Neuron (in vitro differentiated cells): ENCODE measurements around the gene CATSPER3.

Experiments
- H2AFZ ChIP-seq: one replicate; pipeline ENCODE4 v1.6.1; 2013; ENCODE audit warnings: low read depth, mild to moderate bottlenecking, inconsistent platforms, low read length, moderate library complexity
- H3K27me3 ChIP-seq: one replicate; pipeline ENCODE4 v1.6.1; 2013; ENCODE audit warnings: low read length; ENCODE audit not compliant: insufficient read depth
- H3K36me3 ChIP-seq: one replicate; pipeline ENCODE4 v1.6.1; 2013; ENCODE audit warnings: low read length; ENCODE audit not compliant: insufficient read depth
- H3K4me1 ChIP-seq: one replicate; pipeline ENCODE4 v1.6.1; 2013; ENCODE audit warnings: low read length; ENCODE audit not compliant: insufficient read depth
- H3K4me3 ChIP-seq: 2 replicates; pipeline ENCODE4 v1.5.1; 2013; ENCODE audit warnings: mild to moderate bottlenecking, low read length, moderate library complexity
- H3K9me3 ChIP-seq: one replicate; pipeline ENCODE4 v1.6.1; 2013; ENCODE audit warnings: low read length

CATSPER3 gene

DNA sequence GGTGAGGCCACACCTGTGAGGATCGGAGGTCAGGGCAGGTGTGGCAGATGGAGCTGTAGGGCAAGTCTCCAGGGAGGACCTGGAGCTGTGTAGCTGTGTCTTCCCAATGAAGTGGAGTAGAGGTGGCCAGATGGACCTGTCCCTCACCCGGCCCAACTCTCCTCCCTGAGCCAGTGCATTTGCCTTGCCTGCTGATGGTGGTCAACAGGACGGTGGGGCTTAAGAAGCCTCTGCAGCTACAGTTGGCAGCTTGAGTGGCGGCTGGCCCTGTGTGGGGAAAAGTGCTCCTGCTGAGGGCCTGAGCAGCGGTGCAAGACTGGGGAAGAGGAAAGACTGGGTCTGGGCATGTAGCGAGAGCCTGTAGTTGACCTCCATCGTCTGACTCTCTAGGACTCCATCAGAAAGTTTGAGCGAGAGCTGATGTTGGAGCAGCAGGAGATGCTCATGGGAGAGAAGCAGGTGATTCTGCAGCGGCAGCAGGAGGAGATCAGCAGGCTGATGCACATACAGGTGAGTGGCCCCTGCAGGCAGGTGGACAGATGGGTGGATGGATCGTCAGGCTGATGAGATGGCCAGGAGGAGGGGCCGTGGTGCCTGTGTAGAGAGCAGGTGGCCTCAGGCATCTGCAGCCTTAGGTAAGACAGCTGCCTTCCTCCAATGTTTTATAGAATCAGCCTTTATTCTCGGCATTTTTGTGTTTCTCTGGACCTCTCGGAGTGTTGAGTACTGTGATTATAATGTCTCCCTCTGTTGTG, 41.5 kb downstream of the CATSPER3 start:
- Histone ChIP-seq H3K36me3 (no peaks in the 10 kb centered on the region), H3K4me1 (no peaks in the 10 kb centered on the region), H2AFZ (no peak overlapping the region), H3K27me3 (no peaks in the 10 kb centered on the region), H3K9me3 (no peaks in the 10 kb centered on the region), H3K4me3 (no peak overlapping the region)

DNA sequence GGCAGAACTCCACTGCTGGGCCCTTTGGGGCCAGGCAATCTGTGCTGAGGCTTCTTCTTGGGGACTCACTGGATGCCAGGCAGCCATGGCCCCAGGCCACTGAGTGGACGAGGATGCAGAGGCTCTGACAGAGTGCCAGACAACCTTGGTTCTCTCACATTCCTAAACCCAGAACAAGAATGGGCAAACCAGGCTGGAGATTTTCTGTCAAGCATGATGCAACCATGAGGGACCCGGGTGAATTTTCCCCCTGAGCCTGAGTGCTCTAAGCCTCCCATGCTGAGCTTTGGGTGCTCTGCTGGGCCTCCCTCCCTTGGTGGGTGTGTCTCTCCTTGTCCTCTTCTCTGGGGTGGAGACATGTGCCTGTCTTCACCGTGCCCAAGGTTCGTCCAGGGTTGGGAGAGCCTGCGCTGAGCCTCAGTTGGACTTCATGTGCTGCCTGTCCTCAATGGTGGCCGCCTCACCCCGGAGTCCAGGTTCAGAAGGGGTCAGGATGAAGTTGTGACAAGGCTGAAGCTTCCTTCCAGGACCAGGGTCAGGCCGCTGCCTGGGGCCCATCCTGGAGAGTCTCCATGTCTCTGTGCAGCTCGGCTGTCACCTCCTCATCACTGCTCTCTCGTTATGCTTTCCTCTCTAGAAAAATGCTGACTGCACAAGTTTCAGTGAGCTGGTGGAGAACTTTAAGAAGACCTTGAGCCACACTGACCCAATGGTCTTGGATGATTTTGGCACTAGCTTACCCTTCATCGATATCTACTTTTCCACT, 42.2 kb downstream of the CATSPER3 start:
- no peaks in the 10 kb centered on the region for H3K4me1 ChIP-seq
- H3K9me3 ChIP-seq, result no peaks in the 10 kb centered on the region
- H3K36me3 ChIP-seq, result no peaks in the 10 kb centered on the region
- no peak overlapping the region for H2AFZ ChIP-seq
- no peak overlapping the region for H3K4me3 ChIP-seq
- H3K27me3 ChIP-seq, result no peaks in the 10 kb centered on the region

DNA sequence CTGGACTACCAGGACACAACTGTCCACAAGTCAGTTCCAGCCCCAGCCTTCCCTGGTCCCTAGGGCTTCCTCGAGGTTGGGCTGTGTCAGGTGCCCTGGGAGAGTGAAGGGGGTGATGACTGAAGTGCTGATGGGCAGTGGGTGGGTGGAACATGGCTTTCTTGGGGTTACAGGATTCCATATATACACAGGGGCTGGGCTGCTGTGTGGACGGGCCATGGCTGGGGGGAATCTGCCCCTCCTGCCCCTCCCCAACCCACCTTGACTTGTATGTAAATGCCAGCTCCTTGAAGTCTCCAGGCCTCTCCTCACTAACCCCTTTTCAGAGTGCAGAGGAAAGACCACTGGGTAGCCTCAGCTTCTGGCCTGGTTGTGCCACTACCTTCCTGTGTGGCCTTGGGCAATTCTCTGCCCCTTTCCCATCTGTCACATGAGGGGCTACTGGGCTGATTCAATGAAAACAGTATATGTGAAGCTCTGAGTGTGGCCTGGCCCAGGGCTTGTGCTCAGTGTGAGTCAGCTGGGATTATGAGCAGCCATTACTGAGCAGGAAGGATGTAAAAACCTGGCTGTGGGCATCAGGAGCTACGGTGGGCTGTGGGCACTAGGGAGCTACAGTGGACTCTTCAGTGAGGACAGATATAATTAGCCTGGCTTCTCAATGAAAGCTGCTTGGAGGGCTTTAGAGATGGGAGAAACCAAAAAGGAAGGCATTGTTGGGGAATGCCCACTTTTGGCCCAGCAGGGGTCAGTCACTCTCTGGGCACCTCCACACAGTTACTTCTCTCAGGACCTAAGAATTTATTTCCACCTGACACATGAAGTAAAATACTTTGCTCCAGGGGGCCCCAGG, 43.0 kb downstream of the CATSPER3 start:
- Histone ChIP-seq H3K9me3 (no peaks in the 10 kb centered on the region), H3K27me3 (peaks cover under 1% of the 10 kb centered on the region), H3K36me3 (no peaks in the 10 kb centered on the region), H3K4me1 (no peaks in the 10 kb centered on the region), H2AFZ (no peak overlapping the region), H3K4me3 (no peak overlapping the region)

DNA sequence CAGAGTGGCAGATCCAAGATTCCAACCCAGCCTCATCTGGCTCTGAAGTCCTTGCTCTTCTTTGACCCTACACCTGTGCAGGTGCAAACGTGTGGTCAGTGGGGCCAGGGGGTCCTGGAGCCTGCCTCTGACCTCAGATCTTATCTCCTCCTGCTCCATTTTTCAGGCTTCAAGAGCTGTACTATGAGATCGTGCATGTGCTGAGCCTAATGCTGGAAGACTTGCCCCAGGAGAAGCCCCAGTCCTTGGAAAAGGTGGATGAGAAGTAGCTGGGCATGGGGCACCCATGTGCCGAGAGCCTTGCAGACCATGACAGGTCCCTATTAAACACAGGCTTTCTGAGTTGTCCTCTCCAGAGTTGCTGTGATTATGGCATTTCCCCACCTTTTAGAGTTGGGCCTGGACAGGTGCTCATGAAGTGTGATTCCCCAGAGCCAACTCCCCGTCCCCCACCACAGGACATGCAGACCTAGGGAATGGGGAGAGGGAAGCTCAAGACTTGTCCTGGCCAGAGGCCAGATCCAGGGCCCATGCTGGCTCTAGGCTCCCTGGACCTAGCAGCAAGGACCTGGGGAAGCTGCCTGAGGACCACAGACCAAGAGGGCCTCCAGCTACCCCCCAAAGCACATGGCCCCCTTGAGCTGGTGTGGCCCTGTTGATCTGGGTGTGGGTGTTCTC, 43.8 kb downstream of the CATSPER3 start:
- Histone ChIP-seq H3K36me3 (no peaks in the 10 kb centered on the region), H3K27me3 (peaks cover 2% of the 10 kb centered on the region), H3K9me3 (no peaks in the 10 kb centered on the region), H3K4me3 (no peak overlapping the region), H3K4me1 (no peaks in the 10 kb centered on the region), H2AFZ (no peak overlapping the region)

DNA sequence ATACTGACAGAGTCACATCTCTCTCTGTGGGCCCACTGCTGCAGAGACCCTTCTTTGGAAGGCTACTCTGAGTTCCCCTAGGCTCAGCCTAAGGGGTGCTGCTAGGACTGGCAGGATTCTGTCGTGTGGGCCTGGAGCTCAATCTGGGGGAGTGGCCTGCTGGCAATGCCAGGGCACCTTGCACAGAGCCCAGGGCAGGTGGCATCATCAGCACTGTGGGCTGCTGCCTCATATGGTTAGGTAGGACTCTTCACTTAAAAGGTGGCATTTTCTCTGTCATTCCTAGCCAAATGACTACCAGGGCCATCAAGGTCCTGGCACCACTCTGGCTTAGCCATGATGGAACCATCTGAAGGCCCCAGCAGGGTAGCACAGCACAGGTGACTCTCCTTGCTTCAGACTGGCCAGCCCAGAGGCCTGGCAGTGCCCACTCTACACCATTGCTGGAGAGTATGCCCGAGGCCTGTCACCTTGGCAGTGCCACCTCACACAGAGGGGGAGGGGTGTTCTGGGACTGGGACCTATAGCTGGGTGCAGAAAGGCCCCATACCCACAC, 44.4 kb downstream of the CATSPER3 start:
- no peaks in the 10 kb centered on the region for H3K36me3 ChIP-seq
- no peaks in the 10 kb centered on the region for H3K4me1 ChIP-seq
- no peak overlapping the region for H3K4me3 ChIP-seq
- H2AFZ ChIP-seq, result no peak overlapping the region
- H3K27me3 ChIP-seq, result peaks cover 2% of the 10 kb centered on the region
- no peaks in the 10 kb centered on the region for H3K9me3 ChIP-seq

DNA sequence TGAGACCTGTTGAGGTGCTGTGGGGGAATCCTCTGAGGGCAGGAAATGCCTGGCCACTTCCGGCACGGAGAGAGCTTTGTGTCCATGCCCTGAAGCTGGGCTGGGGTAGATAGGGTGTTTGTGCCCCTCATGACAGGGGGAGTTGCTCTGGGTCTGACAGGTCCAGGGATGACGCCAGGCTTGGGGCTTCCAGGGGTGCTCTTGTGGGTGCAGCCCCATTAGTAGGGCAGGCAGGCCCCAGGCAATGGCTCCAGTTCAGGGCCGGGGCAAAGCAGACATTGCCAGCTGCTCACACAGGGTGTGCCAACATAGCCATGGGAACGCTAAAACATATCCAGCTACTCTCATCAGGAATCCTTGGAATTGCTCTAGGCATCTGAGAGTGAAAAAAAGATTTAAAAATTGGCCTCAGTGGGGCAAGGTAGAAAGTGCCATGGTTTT, 45.3 kb downstream of the CATSPER3 start:
- Histone ChIP-seq H3K36me3 (no peaks in the 10 kb centered on the region), H3K4me1 (no peaks in the 10 kb centered on the region), H3K9me3 (no peaks in the 10 kb centered on the region), H3K4me3 (no peak overlapping the region), H2AFZ (no peak overlapping the region), H3K27me3 (peaks cover 2% of the 10 kb centered on the region)

DNA sequence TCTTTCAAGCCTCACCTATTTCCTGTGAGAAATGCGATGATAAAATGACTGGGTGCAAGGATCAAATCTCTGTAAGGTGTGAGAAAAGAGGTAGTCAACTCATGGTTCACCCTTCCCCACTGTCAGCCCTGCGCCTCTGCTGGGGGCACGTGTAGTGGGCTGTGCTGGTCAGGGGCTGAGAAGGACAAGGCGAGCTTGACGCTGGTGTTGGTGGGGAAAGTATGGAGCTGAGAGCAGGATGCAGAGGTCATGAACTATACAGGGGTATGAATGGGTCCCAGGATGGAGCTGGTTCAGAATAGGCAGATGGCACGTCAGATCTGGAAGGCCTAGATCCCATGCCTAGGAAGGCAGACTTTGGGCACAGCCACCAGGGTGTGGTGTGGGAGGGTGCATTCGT, 45.7 kb downstream of the CATSPER3 start:
- Histone ChIP-seq H3K4me1 (no peaks in the 10 kb centered on the region), H3K4me3 (no peak overlapping the region), H3K27me3 (peaks cover 2% of the 10 kb centered on the region), H2AFZ (no peak overlapping the region), H3K9me3 (no peaks in the 10 kb centered on the region), H3K36me3 (no peaks in the 10 kb centered on the region)

DNA sequence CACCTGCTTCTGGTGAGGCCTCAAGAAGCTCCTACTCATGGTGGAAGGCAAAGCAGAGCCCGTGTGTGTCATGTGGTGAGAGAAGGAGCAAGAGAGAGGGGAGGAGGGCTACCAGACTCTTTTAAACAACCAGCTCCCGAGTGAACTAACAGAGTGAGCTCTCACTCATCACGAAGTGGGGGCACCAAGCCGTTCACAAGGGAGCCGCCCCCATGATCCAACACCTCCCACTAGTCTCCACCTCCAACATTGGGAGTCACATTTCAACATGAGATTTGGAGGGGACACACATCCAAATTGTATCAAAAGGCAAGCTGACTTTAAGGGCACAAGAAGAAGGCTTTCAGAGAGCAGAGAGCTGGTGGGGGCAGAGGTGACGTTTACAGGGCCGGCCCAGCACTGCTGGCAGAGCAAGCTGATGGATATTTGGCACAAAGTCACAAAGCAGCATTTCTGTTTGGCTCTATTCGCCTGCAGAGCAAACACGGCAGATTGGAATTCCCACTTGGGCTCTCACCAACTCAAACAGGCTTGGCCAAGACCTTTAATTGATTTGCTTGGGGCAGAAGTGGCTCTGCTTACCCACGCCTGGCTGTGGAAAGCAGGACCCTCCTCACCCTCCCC, 46.4 kb downstream of the CATSPER3 start:
- Histone ChIP-seq H3K36me3 (no peaks in the 10 kb centered on the region), H3K9me3 (no peaks in the 10 kb centered on the region), H3K4me3 (no peak overlapping the region), H2AFZ (no peak overlapping the region), H3K27me3 (peaks cover 2% of the 10 kb centered on the region), H3K4me1 (no peaks in the 10 kb centered on the region)

DNA sequence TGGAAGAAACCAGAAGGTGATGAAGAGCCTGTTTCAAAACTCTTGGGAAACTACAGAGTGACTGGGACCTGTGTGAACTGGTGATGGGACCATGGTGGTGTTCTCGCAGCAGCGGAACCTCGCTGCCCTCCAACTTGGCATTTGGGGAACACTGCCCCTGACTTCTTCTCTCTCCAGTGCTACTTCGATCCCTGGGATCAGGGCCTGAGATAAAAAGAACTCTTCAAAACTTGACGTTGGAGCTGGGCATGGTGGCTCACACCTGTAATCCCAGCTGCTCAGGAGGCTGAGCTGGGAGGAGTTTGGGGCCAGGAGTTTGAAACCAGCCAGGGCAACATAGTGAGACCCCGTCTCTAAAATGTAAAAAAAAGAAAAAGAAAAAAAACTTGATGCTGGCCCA, 48.2 kb downstream of the CATSPER3 start:
- H3K4me3 ChIP-seq, result no peak overlapping the region
- no peaks in the 10 kb centered on the region for H3K9me3 ChIP-seq
- no peaks in the 10 kb centered on the region for H3K36me3 ChIP-seq
- H3K27me3 ChIP-seq, result peaks cover 8% of the 10 kb centered on the region
- H2AFZ ChIP-seq, result no peak overlapping the region
- no peaks in the 10 kb centered on the region for H3K4me1 ChIP-seq

DNA sequence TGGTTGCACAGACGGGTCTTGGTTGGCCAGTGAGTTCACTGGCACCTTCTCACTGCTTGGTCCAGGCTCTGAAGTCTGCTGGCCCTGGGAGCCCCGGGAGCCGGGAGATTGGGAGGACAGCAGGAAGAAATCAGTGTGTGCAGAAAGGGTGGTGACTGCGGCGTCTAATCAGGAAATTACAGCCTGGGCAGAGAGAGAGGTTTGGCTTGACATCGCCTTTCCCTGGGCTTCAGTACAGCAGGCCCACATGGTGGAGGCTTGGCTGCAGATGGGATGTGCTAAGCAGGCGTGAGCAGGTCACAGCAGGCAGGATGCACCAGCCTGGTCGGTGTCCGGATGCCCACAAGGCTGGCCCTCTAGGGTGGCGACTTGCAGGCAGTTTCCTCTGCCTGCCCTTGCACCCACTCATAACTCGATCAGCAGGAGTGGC, 49.2 kb downstream of the CATSPER3 start:
- Histone ChIP-seq H3K36me3 (no peaks in the 10 kb centered on the region), H3K4me3 (no peak overlapping the region), H2AFZ (no peak overlapping the region), H3K27me3 (peaks cover 11% of the 10 kb centered on the region), H3K9me3 (no peaks in the 10 kb centered on the region), H3K4me1 (no peaks in the 10 kb centered on the region)

DNA sequence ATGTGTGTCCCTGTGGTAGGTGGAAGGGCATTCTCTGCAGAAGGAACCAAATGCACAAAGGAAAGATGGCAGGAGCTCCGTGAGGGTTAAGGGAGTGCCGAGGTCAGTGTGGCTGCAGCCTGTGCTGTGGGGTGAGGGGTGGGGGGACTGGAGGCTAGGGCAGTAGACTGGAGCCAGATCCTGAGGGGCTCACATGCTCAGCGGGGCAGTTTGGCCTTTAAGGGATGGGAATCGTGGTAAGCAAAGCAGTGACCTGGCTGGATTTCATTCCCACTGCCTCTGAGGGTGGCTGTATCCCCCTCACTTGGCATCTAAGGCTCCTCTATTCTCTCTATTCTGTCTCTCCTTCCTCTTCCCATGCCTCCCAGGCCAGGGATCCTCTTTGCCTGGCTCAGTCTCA, 50.8 kb downstream of the CATSPER3 start:
- H3K4me3 ChIP-seq, result no peak overlapping the region
- no peaks in the 10 kb centered on the region for H3K36me3 ChIP-seq
- no peaks in the 10 kb centered on the region for H3K9me3 ChIP-seq
- no peaks in the 10 kb centered on the region for H3K4me1 ChIP-seq
- peaks cover 12% of the 10 kb centered on the region for H3K27me3 ChIP-seq
- H2AFZ ChIP-seq, result no peak overlapping the region

DNA sequence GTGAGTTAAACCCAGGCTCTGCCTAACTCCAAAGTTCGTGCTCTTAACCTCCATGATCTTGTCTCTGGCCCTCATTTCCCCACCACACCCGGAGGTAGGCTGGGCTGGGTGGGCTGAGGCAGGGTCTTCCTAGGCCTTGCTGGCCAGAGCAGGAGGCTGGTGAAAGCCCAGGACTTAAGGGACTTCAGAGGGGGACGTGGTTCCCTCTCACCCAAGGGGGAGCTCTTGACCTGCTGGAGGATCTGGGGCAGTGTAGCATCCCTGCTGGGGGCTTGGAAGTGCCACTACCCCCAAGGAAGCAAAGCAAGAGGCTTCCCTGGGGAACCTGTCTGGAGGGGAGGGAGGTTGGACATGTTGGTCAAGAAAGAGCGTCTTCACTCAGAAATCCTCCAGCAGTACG, 51.6 kb downstream of the CATSPER3 start:
- peaks cover 15% of the 10 kb centered on the region for H3K27me3 ChIP-seq
- H3K9me3 ChIP-seq, result no peaks in the 10 kb centered on the region

More for the DNA sequence above, 51.6 kb downstream of the CATSPER3 start:
- no peak overlapping the region for H3K4me3 ChIP-seq
- no peaks in the 10 kb centered on the region for H3K36me3 ChIP-seq
- no peaks in the 10 kb centered on the region for H3K4me1 ChIP-seq
- H2AFZ ChIP-seq, result no peak overlapping the region
